ENCODE data around the gene FIG4.
"Not testable (repeated sequence)": the region's sequence is repeated elsewhere in the genome, so short reads cannot be mapped to it uniquely, and the experiment has no call there.

The FIG4 gene

GRCh38 chr6:109800771-109801170, 109.7 kb downstream of the FIG4 start:
- no peak for DNase-seq

DNA sequence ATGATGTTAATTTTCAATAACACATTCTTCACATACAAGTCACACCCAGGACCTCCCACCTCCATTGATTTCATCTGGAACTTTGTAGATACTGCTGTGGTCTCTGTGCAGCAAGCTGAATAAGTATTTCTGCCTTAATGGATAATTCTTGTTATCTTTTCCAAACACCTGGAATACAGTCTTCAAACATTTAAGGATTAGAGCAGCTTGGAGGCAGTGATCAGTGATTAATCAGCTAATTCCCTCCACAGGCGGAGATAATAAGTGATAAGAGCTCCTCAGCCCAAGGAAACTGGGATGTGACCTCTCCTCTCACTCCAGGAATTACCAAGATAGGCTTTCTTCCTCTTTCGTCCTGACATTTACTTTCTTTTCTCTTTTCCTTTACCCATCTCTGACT, 110.7 kb downstream of the FIG4 start:
- DNase-seq = no peak

DNA sequence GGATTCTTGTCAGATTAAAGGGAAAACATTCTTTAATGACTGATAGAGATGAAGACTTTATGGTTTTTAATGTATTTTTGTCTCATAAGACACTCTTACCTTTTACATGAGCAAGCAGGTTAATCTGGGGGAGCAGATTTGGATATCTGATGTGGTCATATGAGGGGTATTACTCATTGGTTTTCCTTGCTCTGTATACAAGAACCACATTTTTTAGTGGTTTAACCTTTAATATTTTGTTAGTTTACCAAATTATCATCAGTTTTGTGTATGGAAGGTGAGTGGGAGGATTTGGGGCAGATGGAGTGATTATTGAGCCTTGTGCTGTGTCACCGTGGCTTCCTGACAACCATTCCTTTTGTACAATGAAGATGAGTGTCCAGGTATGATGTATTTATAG, 112.9 kb downstream of the FIG4 start:
- no peak for DNase-seq

DNA sequence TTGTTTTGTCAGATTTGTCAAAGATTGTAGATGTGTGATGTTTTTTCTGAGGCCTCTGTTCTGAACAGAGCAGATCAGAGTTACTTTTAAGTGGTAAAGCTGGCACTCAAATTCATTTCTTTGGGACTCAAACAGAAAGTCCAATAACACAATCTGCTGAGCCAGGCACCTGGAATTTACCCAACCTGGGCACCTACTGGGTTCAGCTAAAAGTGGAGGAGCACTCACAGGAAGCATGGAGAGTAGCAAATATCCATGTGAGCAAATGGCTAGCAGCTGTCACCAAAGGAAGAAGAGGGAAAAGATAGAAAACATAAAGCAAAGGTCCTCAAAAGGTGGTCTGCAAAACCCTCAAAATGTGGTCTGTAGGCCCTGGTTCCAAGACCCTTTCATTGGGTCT, 116.8 kb downstream of the FIG4 start:
- DNase-seq = no peak

- no peak for DNase-seq
These were observed 117.7 kb downstream of the FIG4 start for GRCh38 chr6:109808837-109809236.

GRCh38 chr6:109815054-109815453, 124.0 kb downstream of the FIG4 start:
- no peak for DNase-seq

DNA sequence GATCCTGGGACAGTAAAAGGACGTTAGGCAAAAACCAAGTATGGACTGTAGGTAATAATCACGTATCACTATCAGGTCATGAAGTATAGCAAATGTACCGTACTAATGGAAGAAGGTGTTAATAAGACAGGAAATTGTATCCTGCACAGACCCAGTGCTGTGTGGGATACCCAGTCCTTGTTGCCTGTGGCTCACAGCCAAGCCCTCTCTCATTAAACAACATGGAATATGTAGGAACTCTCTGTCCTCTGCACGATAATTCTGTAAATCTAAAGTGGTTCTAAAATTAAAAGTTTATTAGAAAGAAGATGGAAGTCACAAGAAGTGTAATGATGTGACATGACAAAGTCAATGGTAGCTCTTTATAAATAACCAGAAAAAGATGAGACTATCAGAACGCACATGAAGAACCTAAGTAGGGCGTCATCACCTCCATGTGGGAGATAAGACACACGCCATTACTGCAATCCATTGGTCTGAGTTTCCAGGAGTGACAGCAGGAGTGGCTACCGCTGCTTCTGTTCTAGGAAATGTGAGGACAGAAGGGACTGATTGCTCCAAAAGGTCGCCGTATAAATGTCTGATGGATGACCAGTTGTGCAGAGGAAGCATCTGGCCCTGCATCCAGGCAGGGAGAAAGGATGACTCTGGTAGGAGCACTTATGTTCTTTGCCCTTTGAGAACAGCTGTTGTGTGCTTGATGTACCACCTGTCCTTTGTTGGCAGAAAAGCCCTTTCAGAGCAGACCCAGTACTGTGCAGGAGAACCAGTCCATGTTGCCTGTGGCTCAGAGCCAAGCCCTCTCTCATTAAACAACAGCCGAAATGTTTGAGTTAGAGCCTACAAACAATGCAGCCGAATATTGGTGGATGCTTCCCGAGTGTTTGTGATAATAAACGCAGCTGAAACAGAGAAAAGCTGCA, 125.6 kb downstream of the FIG4 start:
- peak; percentile 82 for DNase-seq

- DNase-seq = no peak
These were observed 129.7 kb downstream of the FIG4 start for GRCh38 chr6:109820706-109821350.

DNA sequence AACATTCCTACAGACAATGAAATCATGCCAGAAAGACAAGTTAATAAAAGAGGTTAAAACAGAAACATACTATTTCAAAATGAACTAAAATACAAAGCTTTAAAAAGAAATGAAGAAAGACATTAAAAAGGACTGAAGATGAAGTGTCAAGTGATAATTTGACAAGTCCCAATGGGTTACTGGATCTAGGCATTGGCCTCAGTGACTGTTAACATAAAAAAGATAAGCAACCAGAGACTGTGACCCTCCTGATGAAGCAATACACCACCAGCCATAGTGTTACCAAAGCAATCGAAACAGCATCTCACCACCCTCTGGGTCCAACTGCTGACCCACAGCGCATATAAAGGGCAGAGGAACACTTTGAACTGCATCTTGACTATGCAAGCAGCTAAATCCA, 130.3 kb downstream of the FIG4 start:
- no peak for DNase-seq

GRCh38 chr6:109824105-109824504, 133.0 kb downstream of the FIG4 start:
- no peak for DNase-seq

DNA sequence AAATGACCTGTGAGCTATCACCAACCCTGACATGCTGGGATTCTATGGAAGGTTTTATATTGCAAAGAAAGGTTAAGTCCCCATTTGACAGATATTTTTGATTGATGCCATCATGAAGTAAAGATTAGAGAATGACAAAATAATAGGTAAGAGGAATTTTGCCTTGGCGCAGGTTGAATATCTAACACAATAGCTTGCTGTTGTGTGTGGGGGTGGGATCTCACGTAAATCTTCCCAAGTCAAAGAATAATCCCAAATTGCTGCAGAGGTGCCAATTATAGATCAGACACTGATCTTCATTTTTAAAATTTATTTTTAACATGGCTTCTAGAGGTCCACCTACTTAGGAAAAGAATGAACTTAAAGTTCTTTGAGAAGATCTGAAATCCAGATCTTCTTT, 135.5 kb downstream of the FIG4 start:
- DNase-seq = no peak

GRCh38 chr6:109831352-109831751, 140.3 kb downstream of the FIG4 start:
- not testable (repeated sequence) for DNase-seq

- DNase-seq = peak; percentile 5
These were observed 143.0 kb downstream of the FIG4 start for GRCh38 chr6:109834131-109834530.

- peak; percentile 86 for DNase-seq
These were observed 143.7 kb downstream of the FIG4 start for GRCh38 chr6:109834595-109835437.

- DNase-seq = no peak
These were observed 148.9 kb downstream of the FIG4 start for GRCh38 chr6:109840034-109840433.

DNA sequence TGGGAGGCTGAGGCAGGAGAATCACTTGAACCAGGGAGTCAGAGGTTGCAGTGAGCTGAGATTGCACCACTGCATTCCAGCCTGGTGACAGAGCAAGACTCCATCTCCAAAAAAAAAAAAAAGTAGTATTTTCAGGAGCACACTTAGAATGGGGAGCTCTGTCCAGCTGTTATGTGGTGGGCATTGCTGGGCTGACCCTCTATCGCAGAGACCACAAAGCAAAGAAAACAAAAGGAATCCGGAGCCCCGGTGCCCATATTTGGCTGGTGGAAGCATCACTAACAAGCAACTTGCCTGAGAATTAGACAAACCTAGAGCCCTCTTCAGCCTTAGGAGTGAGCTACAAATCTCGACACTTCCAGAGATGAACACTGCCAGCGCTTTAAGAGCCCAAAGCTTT, 149.7 kb downstream of the FIG4 start:
- no peak for DNase-seq

DNA sequence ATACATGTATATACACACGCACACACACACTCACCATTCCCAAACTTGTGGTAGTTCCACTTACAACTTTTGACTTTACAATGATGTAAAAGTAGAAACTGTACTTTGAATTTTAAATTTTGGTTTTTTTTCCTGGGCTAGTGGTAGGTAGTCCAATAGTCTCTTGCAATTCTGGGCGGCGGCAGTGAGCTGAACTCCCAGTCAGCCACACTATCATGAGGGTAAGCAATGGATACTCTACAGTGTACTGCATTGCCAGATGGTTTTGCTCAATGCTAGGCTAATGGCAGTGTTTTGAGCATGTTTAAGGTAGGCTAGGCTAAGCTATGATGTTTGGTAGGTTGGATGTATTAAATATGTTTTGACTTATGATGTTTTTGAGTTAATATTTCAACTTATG, 150.8 kb downstream of the FIG4 start:
- no peak for DNase-seq

GRCh38 chr6:109852713-109853112, 161.6 kb downstream of the FIG4 start:
- DNase-seq = no peak

DNA sequence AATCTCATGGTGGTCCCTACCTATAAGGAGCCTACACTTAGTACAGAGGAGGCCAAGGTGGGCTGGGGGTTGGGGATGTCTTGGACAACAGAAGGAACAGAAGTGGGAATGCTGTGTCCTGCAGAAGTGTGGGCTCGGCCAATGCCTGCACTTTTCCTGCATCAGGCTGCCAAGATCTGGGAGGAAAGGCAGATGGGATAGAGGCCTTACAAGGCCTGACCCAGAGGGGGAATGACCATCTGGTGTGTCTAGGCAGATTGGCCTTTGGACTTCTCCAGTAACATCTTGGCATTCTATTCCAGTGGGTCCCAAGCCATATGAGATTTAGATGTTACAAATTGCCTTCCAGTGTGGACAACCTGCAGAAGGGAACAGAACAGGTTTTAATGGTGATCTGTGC, 162.3 kb downstream of the FIG4 start:
- no peak for DNase-seq

DNA sequence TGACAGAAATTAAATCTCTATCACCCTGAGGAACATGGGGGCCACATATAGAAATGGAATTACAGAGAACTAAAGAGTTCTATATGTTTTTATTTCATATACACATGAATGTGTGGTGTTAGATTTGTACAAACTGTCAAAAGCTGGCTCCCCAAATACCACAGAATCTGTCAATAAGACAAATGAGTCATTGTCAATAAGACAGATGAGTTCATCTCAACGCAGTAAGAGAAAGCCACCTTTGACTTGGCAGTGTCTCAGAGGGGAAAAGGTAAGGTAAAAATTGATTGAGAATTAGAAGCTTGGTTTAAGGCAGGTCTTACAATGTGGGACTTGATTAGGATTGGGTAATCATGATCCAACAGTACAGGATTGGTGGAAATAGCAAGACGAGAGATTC, 162.9 kb downstream of the FIG4 start:
- DNase-seq = no peak

DNA sequence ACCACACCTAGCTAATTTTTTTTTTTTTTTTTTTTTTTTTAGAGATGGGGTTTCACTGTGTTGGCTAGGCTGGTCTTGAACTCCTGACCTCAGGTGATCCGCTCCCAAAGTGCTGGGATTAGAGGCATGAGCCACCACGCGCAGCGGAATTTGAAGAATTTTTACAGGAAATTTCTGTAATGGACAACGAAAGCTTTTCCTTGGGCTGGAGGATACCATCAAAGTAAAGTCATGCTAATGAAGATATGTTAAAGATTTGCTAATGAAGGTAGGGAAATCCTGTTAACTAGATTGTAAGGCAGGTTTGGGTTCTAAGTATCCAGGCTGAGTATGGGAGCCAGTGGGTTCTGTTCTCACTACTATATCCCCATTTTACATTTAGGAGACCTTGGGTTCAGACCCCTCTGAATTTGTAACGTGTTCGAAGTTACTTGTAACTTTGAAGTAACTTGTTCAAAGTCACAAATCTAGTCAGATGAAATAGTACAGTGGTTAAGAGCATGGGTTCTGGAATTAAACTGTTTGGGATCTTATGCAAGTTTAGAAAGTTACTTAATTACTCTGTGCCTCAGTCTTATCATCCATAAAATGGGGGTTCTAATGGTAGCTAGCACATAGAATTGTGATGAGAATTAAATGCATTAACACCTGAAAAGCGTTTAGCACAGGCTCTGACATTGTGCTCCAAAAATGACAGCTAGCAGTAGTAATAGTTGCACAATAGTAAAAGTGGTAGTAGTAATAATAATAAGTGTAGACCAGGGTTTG, 163.6 kb downstream of the FIG4 start:
- no peak for DNase-seq

GRCh38 chr6:109855476-109856040, 164.5 kb downstream of the FIG4 start:
- not testable (repeated sequence) for DNase-seq

All from NCI-H1436 (cell line).